H9 (cell line): ENCODE results near the gene SLC22A3. TPM values are rescaled to one million over a fixed set of nuclear protein-coding genes. Genes with fewer than 3 reads are reported as not detected.

ENCODE experiments used
- DNase-seq: peaks from one replicate; pipeline ENCODE4 v3.0.0-alpha.2; 2017
- H2AFZ ChIP-seq: one replicate; pipeline ENCODE4 v1.6.1; 2013; ENCODE audit warnings: mild to moderate bottlenecking, low read length, control low read depth, moderate library complexity
- H2AK5ac ChIP-seq: 2 replicates; pipeline ENCODE4 v1.6.1; 2013; ENCODE audit warnings: low read length, control low read depth, mixed read lengths; ENCODE audit not compliant: insufficient read length
- H2BK120ac ChIP-seq: one replicate; pipeline ENCODE4 v1.6.1; 2013; ENCODE audit warnings: low read depth, mild to moderate bottlenecking, low read length, control low read depth, inconsistent platforms; ENCODE audit not compliant: poor library complexity, severe bottlenecking
- H2BK12ac ChIP-seq: 2 replicates; pipeline ENCODE4 v1.6.1; 2013; ENCODE audit warnings: low read length, control low read depth, mixed read lengths, low read depth; ENCODE audit not compliant: insufficient read length
- H2BK15ac ChIP-seq: 2 replicates; pipeline ENCODE4 v1.6.1; 2013; ENCODE audit warnings: low read depth, low read length, control low read depth
- H2BK20ac ChIP-seq: one replicate; pipeline ENCODE4 v1.6.1; 2013; ENCODE audit warnings: low read depth, mild to moderate bottlenecking, low read length, control low read depth, inconsistent platforms; ENCODE audit not compliant: poor library complexity, severe bottlenecking
- H2BK5ac ChIP-seq: 2 replicates; pipeline ENCODE4 v1.6.1; 2013; ENCODE audit warnings: low read length, control low read depth, mixed read lengths; ENCODE audit not compliant: insufficient read length
- H3K14ac ChIP-seq: 2 replicates; pipeline ENCODE4 v1.6.1; 2013; ENCODE audit warnings: low read length, control low read depth; ENCODE audit not compliant: insufficient read depth
- H3K18ac ChIP-seq: 2 replicates; pipeline ENCODE4 v1.6.1; 2013; ENCODE audit warnings: low read depth, mild to moderate bottlenecking, mixed read lengths, low read length, control low read depth; ENCODE audit not compliant: insufficient read length
- H3K23ac ChIP-seq: 2 replicates; pipeline ENCODE4 v1.6.1; 2013; ENCODE audit warnings: low read length, control low read depth, mixed read lengths, low read depth; ENCODE audit not compliant: insufficient read length
- H3K23me2 ChIP-seq: 2 replicates; pipeline ENCODE4 v1.6.1; 2013; ENCODE audit warnings: low read depth, mild to moderate bottlenecking, mixed read lengths, low read length, control low read depth; ENCODE audit not compliant: insufficient read length, poor library complexity, severe bottlenecking
- H3K27ac ChIP-seq: 2 replicates; pipeline ENCODE4 v1.5.1; 2013; ENCODE audit warnings: low read length, control low read depth, mixed read lengths, low read depth; ENCODE audit not compliant: insufficient read length
- H3K27me3 ChIP-seq: 2 replicates; pipeline ENCODE4 v1.6.1; 2013; ENCODE audit warnings: low read length, control low read depth, inconsistent platforms; ENCODE audit not compliant: insufficient read depth
- H3K4ac ChIP-seq: 2 replicates; pipeline ENCODE4 v1.6.1; 2013; ENCODE audit warnings: low read depth, mild to moderate bottlenecking, control low read depth, inconsistent platforms, low read length, moderate library complexity
- H3K4me1 ChIP-seq: 2 replicates; pipeline ENCODE4 v1.6.1; 2013; ENCODE audit warnings: low read length, control low read depth, inconsistent platforms; ENCODE audit not compliant: insufficient read depth
- H3K4me2 ChIP-seq: 2 replicates; pipeline ENCODE4 v1.6.1; 2013; ENCODE audit warnings: low read length, control low read depth, mixed read lengths; ENCODE audit not compliant: insufficient read length, insufficient read depth
- H3K56ac ChIP-seq: 2 replicates; pipeline ENCODE4 v1.6.1; 2013; ENCODE audit warnings: low read depth, mild to moderate bottlenecking, mixed read lengths, low read length, control low read depth; ENCODE audit not compliant: insufficient read length
- H3K79me1 ChIP-seq: 2 replicates; pipeline ENCODE4 v1.6.1; 2013; ENCODE audit warnings: low read depth, mild to moderate bottlenecking, moderate library complexity, low read length, control low read depth, inconsistent platforms; ENCODE audit not compliant: insufficient read depth, poor library complexity, severe bottlenecking
- H3K79me2 ChIP-seq: 2 replicates; pipeline ENCODE4 v1.6.1; 2013; ENCODE audit warnings: low read length, control low read depth, inconsistent platforms; ENCODE audit not compliant: insufficient read depth
- H3K9ac ChIP-seq: 2 replicates; pipeline ENCODE4 v1.6.1; 2013; ENCODE audit warnings: low read length, control low read depth, mixed read lengths; ENCODE audit not compliant: insufficient read length; ENCODE audit errors: extremely low read depth
- H3K9me3 ChIP-seq: one replicate; pipeline ENCODE4 v1.6.1; 2013; ENCODE audit warnings: low read depth, low read length, inconsistent platforms; ENCODE audit not compliant: control insufficient read depth
- H3T11ph ChIP-seq: one replicate; pipeline ENCODE4 v1.6.1; 2013; ENCODE audit warnings: mild to moderate bottlenecking, low read length, control low read depth, inconsistent platforms
- H4K20me1 ChIP-seq: one replicate; pipeline ENCODE4 v1.6.1; 2013; ENCODE audit not compliant: control insufficient read depth, insufficient read length, insufficient read depth
- H4K5ac ChIP-seq: 2 replicates; pipeline ENCODE4 v1.6.1; 2013; ENCODE audit warnings: low read depth, mild to moderate bottlenecking, mixed read lengths, low read length, control low read depth; ENCODE audit not compliant: insufficient read length
- H4K8ac ChIP-seq: replicated peaks from 2 replicates; pipeline ENCODE4 v1.6.1; 2013; ENCODE audit warnings: low read length, control low read depth, mixed read lengths, low read depth; ENCODE audit not compliant: insufficient read length
- H4K91ac ChIP-seq: 2 replicates; pipeline ENCODE4 v1.6.1; 2013; ENCODE audit warnings: low read depth, mild to moderate bottlenecking, moderate library complexity, mixed read lengths, low read length, control low read depth; ENCODE audit not compliant: insufficient read length
- H3K27ac Mint-ChIP-seq, 3 experiments: 2 replicates in 2 of 3; 3 replicates in 1 of 3; pipeline ENCODE4 v1.8.0; 2020 to 2021; ENCODE audit warnings: mixed read lengths in 3 of 3, mild to moderate bottlenecking in 1 of 3, moderate library complexity in 1 of 3
- H3K27me3 Mint-ChIP-seq: 2 replicates; pipeline ENCODE4 v1.8.0; 2021; ENCODE audit warnings: low read depth, mild to moderate bottlenecking, moderate library complexity, mixed read lengths
- H3K36me3 Mint-ChIP-seq, 3 experiments: 2 replicates in 2 of 3; 3 replicates in 1 of 3; pipeline ENCODE4 v1.8.0; 2020 to 2021; ENCODE audit warnings: low read depth in 3 of 3, mixed read lengths in 3 of 3; ENCODE audit not compliant: insufficient read depth in 1 of 3
- H3K4me1 Mint-ChIP-seq, 2 experiments: 2 replicates each; pipeline ENCODE4 v1.8.0; 2020; ENCODE audit warnings: mixed read lengths in 2 of 2
- H3K4me3 Mint-ChIP-seq, 2 experiments: 2 replicates in 1 of 2; 3 replicates in 1 of 2; pipeline ENCODE4 v1.8.0; 2020 to 2021; ENCODE audit warnings: mild to moderate bottlenecking in 2 of 2, mixed read lengths in 2 of 2, moderate library complexity in 1 of 2
- H3K9me3 Mint-ChIP-seq, 2 experiments: 2 replicates in 1 of 2; 3 replicates in 1 of 2; pipeline ENCODE4 v1.8.0; 2020; ENCODE audit warnings: mild to moderate bottlenecking in 2 of 2, mixed read lengths in 2 of 2, moderate library complexity in 1 of 2
- CTCF ChIP-seq: fragments of 200-600 bp; sonication (generic); conservative IDR thresholded peaks from 3 replicates; pipeline ENCODE4 v1.8.0; 2021; ENCODE audit warnings: antibody characterized with exemption, mild to moderate bottlenecking
- total RNA-seq: library from RNA; stranded (reverse); gene quantifications from 2 replicates; pipeline ENCODE4 v1.2.1, GENCODE V29; 2021

The SLC22A3 gene
- total RNA-seq, 1 experiment from 2014 or later, result 2.7 TPM

GRCh38 chr6:160424256-160424655, 76.1 kb downstream of the SLC22A3 start:
- no peak overlapping the region for H3T11ph ChIP-seq
- no peaks in the 10 kb centered on the region for H3K27me3 Mint-ChIP-seq

More at GRCh38 chr6:160424256-160424655, 76.1 kb downstream of the SLC22A3 start:
- Histone ChIP-seq H4K5ac (no peak overlapping the region), H3K79me1 (no peaks in the 10 kb centered on the region), H3K56ac (no peak overlapping the region), H2BK12ac (no peak overlapping the region), H3K4me1 (no peaks in the 10 kb centered on the region; the same call in 1 of the 2 replicates), H4K20me1 (no peaks in the 10 kb centered on the region), H4K91ac (no peak overlapping the region), H3K14ac (no peak overlapping the region), H3K4me2 (no peak overlapping the region), H3K4ac (no peak overlapping the region), H2AFZ (no peak overlapping the region), H3K27ac (no peak overlapping the region), H2BK15ac (no peak overlapping the region), H4K8ac (no peak overlapping the region), H3K23me2 (no peaks in the 10 kb centered on the region), H3K9me3 (no peaks in the 10 kb centered on the region), H2AK5ac (no peak overlapping the region), H3K23ac (no peak overlapping the region), H2BK20ac (no peak overlapping the region), H3K18ac (no peak overlapping the region), H2BK5ac (no peak overlapping the region), H3K27me3 (no peaks in the 10 kb centered on the region), H2BK120ac (no peak overlapping the region), H3K79me2 (no peaks in the 10 kb centered on the region), H3K9ac (no peak overlapping the region)
- Mint-ChIP-seq H3K9me3 (no peaks in the 10 kb centered on the region), H3K27ac (no peak overlapping the region), H3K4me3 (no peak overlapping the region), H3K36me3 (no peaks in the 10 kb centered on the region), H3K4me1 (peaks cover 7 to 11% of the 10 kb centered on the region in 2 experiments)
- DNase-seq, result no peak
- no peak for TF ChIP-seq CTCF
